ENCODE measurements around the gene ATAD5. TPM values are rescaled to one million over a fixed set of nuclear protein-coding genes. Genes with fewer than 3 reads are reported as not detected.
"Not testable (repeated sequence)": the region's sequence is repeated elsewhere in the genome, so short reads cannot be mapped to it uniquely, and the experiment has no call there.

Gene ATAD5
- total RNA-seq, 4 donors from 2014 or later: 1.1 to 1.6 (median 1.3) TPM

DNA sequence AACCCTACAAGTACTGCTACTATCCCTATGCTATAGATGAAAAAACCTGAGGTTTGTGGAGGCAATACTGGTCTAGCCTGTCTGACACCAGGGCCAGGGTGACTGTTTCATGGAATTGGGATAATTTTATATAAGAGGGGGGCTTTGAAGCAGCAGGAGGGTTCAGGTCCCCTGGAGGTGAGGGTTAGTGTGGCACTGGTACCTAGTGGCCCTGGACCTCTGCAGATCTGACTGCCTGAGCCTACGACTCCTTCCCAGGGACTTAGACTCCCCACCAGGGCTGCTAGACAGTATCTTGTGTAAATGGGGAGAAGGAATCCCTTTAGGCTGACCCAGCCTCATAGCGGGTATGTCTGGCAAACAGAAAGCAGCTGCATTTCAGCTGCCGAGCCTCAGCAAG lies 96.8 kb downstream of the ATAD5 start:
- TF ChIP-seq, protein P1, sequence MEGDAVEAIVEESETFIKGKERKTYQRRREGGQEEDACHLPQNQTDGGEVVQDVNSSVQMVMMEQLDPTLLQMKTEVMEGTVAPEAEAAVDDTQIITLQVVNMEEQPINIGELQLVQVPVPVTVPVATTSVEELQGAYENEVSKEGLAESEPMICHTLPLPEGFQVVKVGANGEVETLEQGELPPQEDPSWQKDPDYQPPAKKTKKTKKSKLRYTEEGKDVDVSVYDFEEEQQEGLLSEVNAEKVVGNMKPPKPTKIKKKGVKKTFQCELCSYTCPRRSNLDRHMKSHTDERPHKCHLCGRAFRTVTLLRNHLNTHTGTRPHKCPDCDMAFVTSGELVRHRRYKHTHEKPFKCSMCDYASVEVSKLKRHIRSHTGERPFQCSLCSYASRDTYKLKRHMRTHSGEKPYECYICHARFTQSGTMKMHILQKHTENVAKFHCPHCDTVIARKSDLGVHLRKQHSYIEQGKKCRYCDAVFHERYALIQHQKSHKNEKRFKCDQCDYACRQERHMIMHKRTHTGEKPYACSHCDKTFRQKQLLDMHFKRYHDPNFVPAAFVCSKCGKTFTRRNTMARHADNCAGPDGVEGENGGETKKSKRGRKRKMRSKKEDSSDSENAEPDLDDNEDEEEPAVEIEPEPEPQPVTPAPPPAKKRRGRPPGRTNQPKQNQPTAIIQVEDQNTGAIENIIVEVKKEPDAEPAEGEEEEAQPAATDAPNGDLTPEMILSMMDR (IDR thresholded peaks at IDR 0.05): no peak
- no peak for TF ChIP-seq POLR2A (IDR thresholded peaks at IDR 0.05)

GRCh38 chr17:30929081-30929633 lies 97.4 kb downstream of the ATAD5 start:
- TF ChIP-seq, protein P1 (IDR thresholded peaks at IDR 0.05): no peak
- TF ChIP-seq POLR2A (IDR thresholded peaks at IDR 0.05): no peak
- Histone ChIP-seq H3K4me1 (no peaks in the 10 kb centered on the region), H3K27me3 (no peaks in the 10 kb centered on the region), H3K9me3 (no peaks in the 10 kb centered on the region), H3K36me3 (no peaks in the 10 kb centered on the region), H3K4me3 (replicated peaks in 1 of 3) (no peak overlapping the region), H3K27ac (no peak overlapping the region)
- WGBS, 2 donors: 51 to 62% methylated on average over 8 of the region's 8 CpGs
- intact Hi-C loops (cut with DNase I): no loop called here
- no peak for DNase-seq

More for the DNA sequence above, 96.8 kb downstream of the ATAD5 start:
- no peak for DNase-seq
- Histone ChIP-seq H3K27ac (no peak overlapping the region), H3K9me3 (no peaks in the 10 kb centered on the region), H3K4me3 (replicated peaks in 1 of 3) (no peak overlapping the region), H3K4me1 (no peaks in the 10 kb centered on the region), H3K36me3 (no peaks in the 10 kb centered on the region), H3K27me3 (no peaks in the 10 kb centered on the region)
- intact Hi-C loops (cut with DNase I): no loop called here
- 88 to 94% methylated on average over 3 of the region's 3 CpGs for WGBS, 2 donors

DNA sequence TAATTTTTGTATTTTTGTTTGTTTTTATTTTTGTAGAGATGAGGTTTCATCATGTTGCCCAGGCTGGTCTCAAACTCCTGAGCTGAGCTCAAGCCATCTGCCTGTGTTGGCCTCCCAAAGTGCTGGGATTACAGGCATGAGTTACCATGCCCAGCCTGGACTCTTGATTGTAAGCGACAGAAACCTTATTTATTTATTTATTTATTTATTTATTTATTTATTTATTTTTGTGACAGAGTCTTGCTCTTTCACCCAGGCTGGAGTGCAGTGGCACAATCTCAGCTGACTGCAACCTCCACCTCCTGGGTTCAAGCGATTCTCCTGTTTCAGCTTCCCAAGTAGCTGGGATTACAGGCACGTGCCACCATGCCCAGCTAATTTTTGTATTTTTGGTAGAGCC lies 98.1 kb downstream of the ATAD5 start:
- H3K36me3 ChIP-seq; H3K27me3 ChIP-seq; H3K4me3 ChIP-seq (replicated peaks in 1 of 3); H3K4me1 ChIP-seq; H3K9me3 ChIP-seq; DNase-seq; H3K27ac ChIP-seq; intact Hi-C loops (cut with DNase I): not testable (repeated sequence)
- 90 to 93% methylated on average over 3 of the region's 3 CpGs for WGBS, 2 donors

DNA sequence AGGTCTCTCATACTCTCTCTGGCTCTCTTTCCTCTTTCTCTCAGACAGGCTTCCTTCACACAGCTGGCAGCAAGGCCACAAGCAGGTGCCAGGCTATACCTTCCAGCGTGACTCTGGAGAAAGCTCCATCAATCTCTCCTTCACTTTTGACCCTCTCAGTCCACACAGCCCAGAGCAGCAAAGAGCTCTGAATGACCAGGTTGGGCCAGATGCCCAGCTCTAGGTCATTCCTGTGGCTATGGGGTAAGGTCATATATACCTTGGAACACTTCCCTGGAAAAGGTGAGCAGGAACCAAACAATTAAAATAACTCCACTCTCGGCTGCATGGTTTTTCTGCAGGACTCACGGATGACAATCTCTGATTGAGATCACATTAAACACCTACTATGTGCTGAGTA lies 98.7 kb downstream of the ATAD5 start:
- no peaks in the 10 kb centered on the region for H3K36me3 ChIP-seq
- no peak overlapping the region for H3K4me3 ChIP-seq (replicated peaks in 1 of 3)
- H3K9me3 ChIP-seq: no peaks in the 10 kb centered on the region
- no peak overlapping the region for H3K27ac ChIP-seq
- intact Hi-C loops (cut with DNase I): no loop called here
- 94 to 95% methylated on average over 3 of the region's 3 CpGs for WGBS, 2 donors
- TF ChIP-seq, protein P1 (IDR thresholded peaks at IDR 0.05): no peak
- no peak for TF ChIP-seq POLR2A (IDR thresholded peaks at IDR 0.05)
- H3K4me1 ChIP-seq: no peaks in the 10 kb centered on the region
- no peak for DNase-seq
- H3K27me3 ChIP-seq: no peaks in the 10 kb centered on the region

- DNase-seq; H3K9me3 ChIP-seq; H3K36me3 ChIP-seq; intact Hi-C loops (cut with DNase I); H3K4me3 ChIP-seq (replicated peaks in 1 of 3); H3K4me1 ChIP-seq; H3K27me3 ChIP-seq; H3K27ac ChIP-seq: not testable (repeated sequence)
- 88 to 91% methylated on average over 8 of the region's 8 CpGs for WGBS, 2 donors
These were observed 99.8 kb downstream of the ATAD5 start for GRCh38 chr17:30931582-30931981.

- TF ChIP-seq POLR2A (IDR thresholded peaks at IDR 0.05): no peak
- TF ChIP-seq, protein P1 (IDR thresholded peaks at IDR 0.05): no peak
- Histone ChIP-seq H3K9me3 (no peaks in the 10 kb centered on the region), H3K27ac (no peak overlapping the region), H3K4me1 (no peaks in the 10 kb centered on the region), H3K36me3 (no peaks in the 10 kb centered on the region), H3K27me3 (no peaks in the 10 kb centered on the region), H3K4me3 (replicated peaks in 1 of 3) (no peak overlapping the region)
- intact Hi-C loops (cut with DNase I): no loop called here
- WGBS, 2 donors: 43 to 50% methylated on average over 5 of the region's 5 CpGs
- no peak for DNase-seq
These were observed 102.2 kb downstream of the ATAD5 start for GRCh38 chr17:30933966-30934365.
